ENCODE data around the gene SLC9B2.

GRCh38 chr4:103098756-103099440, 22.3 kb upstream of the SLC9B2 start:
- TF ChIP-seq POLR2A (IDR thresholded peaks at IDR 0.05) (no peak), CTCF (IDR thresholded peaks at IDR 0.05) (no peak)

Data from body of pancreas (tissue), 4 donors.